Measurements from ENCODE around the gene GADD45A. TPM values are rescaled to one million over a fixed set of nuclear protein-coding genes. Genes with fewer than 3 reads are reported as not detected.

GADD45A gene
- total and polyA plus RNA-seq, 9 of the 15 experiments (the other 6 are each of a cell fraction or from before 2014, with no cell fraction given), result 21.3 to 156 (median 62.1) TPM

DNA sequence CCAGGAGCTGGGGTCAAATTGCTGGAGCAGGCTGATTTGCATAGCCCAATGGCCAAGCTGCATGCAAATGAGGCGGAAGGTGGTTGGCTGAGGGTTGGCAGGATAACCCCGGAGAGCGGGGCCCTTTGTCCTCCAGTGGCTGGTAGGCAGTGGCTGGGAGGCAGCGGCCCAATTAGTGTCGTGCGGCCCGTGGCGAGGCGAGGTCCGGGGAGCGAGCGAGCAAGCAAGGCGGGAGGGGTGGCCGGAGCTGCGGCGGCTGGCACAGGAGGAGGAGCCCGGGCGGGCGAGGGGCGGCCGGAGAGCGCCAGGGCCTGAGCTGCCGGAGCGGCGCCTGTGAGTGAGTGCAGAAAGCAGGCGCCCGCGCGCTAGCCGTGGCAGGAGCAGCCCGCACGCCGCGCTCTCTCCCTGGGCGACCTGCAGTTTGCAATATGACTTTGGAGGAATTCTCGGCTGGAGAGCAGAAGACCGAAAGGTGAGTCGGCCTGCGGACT is at the start of gene GADD45A (continued):
- TF ChIP-seq SREBF2 (CRISPR knock-in tag; IDR thresholded peaks at IDR 0.05) (no peak), KHSRP (IDR thresholded peaks at IDR 0.05) (no peak), FOXP4 (CRISPR knock-in tag; IDR thresholded peaks at IDR 0.05; ENCODE audit: borderline replicate concordance) (peak; percentile 22; the same call in 1 of the 2 replicates), FUS (optimal IDR thresholded peaks at IDR 0.05; ENCODE audit: low read depth, low read length) (peak; percentile 39), ZNF395 (CRISPR knock-in tag; IDR thresholded peaks at IDR 0.05) (no peak), EGR1 (conservative IDR thresholded peaks at IDR 0.05) (no peak), BCOR (IDR thresholded peaks at IDR 0.05) (no peak), ZEB2 (IDR thresholded peaks at IDR 0.05) (no peak), GATAD2B (IDR thresholded peaks at IDR 0.05; ENCODE audit: borderline replicate concordance) (peak; percentile 13; the same call in 1 of the 2 replicates), ESRRB (CRISPR knock-in tag; IDR thresholded peaks at IDR 0.05; ENCODE audit: borderline replicate concordance) (no peak), YY1 (IDR thresholded peaks at IDR 0.05; ENCODE audit: borderline replicate concordance in 1 of 3, control insufficient read depth in 1 of 3, extremely low read depth in 1 of 3, insufficient read depth in 3 of 3, insufficient read length in 1 of 3, insufficient replicate concordance in 2 of 3, low read depth in 1 of 3, low read length in 2 of 3) (peak in 2 of 3 experiments; percentile 71 to 78), ZNF695 (CRISPR knock-in tag; IDR thresholded peaks at IDR 0.05) (0 out of 2 replicates have a peak, but pooled peaks have one; percentile 50), HNRNPL (IDR thresholded peaks at IDR 0.05; ENCODE audit: low read depth, low read length) (peak; percentile 99), SMAD4 (CRISPR knock-in tag; conservative IDR thresholded peaks at IDR 0.05) (peak; percentile 54; the same call in 1 of the 2 replicates), NKRF (IDR thresholded peaks at IDR 0.05; ENCODE audit: borderline replicate concordance) (no peak)
- TF ChIP-seq, protein P1, sequence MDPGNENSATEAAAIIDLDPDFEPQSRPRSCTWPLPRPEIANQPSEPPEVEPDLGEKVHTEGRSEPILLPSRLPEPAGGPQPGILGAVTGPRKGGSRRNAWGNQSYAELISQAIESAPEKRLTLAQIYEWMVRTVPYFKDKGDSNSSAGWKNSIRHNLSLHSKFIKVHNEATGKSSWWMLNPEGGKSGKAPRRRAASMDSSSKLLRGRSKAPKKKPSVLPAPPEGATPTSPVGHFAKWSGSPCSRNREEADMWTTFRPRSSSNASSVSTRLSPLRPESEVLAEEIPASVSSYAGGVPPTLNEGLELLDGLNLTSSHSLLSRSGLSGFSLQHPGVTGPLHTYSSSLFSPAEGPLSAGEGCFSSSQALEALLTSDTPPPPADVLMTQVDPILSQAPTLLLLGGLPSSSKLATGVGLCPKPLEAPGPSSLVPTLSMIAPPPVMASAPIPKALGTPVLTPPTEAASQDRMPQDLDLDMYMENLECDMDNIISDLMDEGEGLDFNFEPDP (CRISPR knock-in tag; IDR thresholded peaks at IDR 0.05), result no peak
- TF ChIP-seq, protein P2, sequence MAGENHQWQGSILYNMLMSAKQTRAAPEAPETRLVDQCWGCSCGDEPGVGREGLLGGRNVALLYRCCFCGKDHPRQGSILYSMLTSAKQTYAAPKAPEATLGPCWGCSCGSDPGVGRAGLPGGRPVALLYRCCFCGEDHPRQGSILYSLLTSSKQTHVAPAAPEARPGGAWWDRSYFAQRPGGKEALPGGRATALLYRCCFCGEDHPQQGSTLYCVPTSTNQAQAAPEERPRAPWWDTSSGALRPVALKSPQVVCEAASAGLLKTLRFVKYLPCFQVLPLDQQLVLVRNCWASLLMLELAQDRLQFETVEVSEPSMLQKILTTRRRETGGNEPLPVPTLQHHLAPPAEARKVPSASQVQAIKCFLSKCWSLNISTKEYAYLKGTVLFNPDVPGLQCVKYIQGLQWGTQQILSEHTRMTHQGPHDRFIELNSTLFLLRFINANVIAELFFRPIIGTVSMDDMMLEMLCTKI (IDR thresholded peaks at IDR 0.05; ENCODE audit: partially characterized antibody), result no peak
- TF ChIP-seq, protein P3, sequence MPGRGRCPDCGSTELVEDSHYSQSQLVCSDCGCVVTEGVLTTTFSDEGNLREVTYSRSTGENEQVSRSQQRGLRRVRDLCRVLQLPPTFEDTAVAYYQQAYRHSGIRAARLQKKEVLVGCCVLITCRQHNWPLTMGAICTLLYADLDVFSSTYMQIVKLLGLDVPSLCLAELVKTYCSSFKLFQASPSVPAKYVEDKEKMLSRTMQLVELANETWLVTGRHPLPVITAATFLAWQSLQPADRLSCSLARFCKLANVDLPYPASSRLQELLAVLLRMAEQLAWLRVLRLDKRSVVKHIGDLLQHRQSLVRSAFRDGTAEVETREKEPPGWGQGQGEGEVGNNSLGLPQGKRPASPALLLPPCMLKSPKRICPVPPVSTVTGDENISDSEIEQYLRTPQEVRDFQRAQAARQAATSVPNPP (IDR thresholded peaks at IDR 0.05; ENCODE audit: borderline replicate concordance, insufficient read depth, insufficient read length), result no peak
